ENCODE results near the gene SPPL2B.

The SPPL2B gene

GRCh38 chr19:2290441-2291184 is 37.9 kb upstream of the SPPL2B start:
- no peak for DNase-seq (ENCODE audit: low read depth)
- H3K4me3 ChIP-seq (ENCODE audit: low read depth, low read length), result no peak overlapping the region
- no peak for TF ChIP-seq CTCF (IDR thresholded peaks at IDR 0.05; ENCODE audit: control insufficient read depth, extremely low read depth, insufficient read depth)

GRCh38 chr19:2291185-2291751 is 37.2 kb upstream of the SPPL2B start:
- no peak for TF ChIP-seq CTCF (IDR thresholded peaks at IDR 0.05; ENCODE audit: control insufficient read depth, extremely low read depth, insufficient read depth)
- H3K4me3 ChIP-seq (ENCODE audit: low read depth, low read length), result 0 out of 2 replicates have a peak overlapping the region, but pooled peaks have one; percentile 7
- DNase-seq (ENCODE audit: low read depth), result no peak

GRCh38 chr19:2294687-2295335 is 33.7 kb upstream of the SPPL2B start:
- TF ChIP-seq CTCF (IDR thresholded peaks at IDR 0.05; ENCODE audit: control insufficient read depth, extremely low read depth, insufficient read depth), result no peak
- DNase-seq (ENCODE audit: low read depth), result no peak
- no peak overlapping the region for H3K4me3 ChIP-seq (ENCODE audit: low read depth, low read length)

GRCh38 chr19:2296141-2296540 is 32.3 kb upstream of the SPPL2B start:
- no peak overlapping the region for H3K4me3 ChIP-seq (ENCODE audit: low read depth, low read length)
- DNase-seq (ENCODE audit: low read depth), result no peak
- TF ChIP-seq CTCF (IDR thresholded peaks at IDR 0.05; ENCODE audit: control insufficient read depth, extremely low read depth, insufficient read depth), result no peak

GRCh38 chr19:2300533-2300932 is 28.0 kb upstream of the SPPL2B start:
- DNase-seq (ENCODE audit: low read depth), result no peak
- H3K4me3 ChIP-seq (ENCODE audit: low read depth, low read length), result no peak overlapping the region
- no peak for TF ChIP-seq CTCF (IDR thresholded peaks at IDR 0.05; ENCODE audit: control insufficient read depth, extremely low read depth, insufficient read depth)

- DNase-seq (ENCODE audit: low read depth), result no peak
- TF ChIP-seq CTCF (IDR thresholded peaks at IDR 0.05; ENCODE audit: control insufficient read depth, extremely low read depth, insufficient read depth), result no peak
- H3K4me3 ChIP-seq (ENCODE audit: low read depth, low read length), result no peak overlapping the region
These were observed 25.9 kb upstream of the SPPL2B start for GRCh38 chr19:2302319-2303210.

All from LNCaP clone FGC (cell line).